DMS114 treated with DMSO at 0.1 percent for 48 hours (cell line): ENCODE measurements around the gene ZNF774.
A peak's percentile ranks its signal among the peaks of the same experiment; 100 is the strongest.
"Not testable (repeated sequence)": the region's sequence is repeated elsewhere in the genome, so short reads cannot be mapped to it uniquely, and the experiment has no call there.

Experiments
- DNase-seq: peaks from one replicate; lab custom pipeline; 2025; ENCODE audit not compliant: unreplicated experiment; lab: John Stamatoyannopoulos, UW

Gene ZNF774

DNA sequence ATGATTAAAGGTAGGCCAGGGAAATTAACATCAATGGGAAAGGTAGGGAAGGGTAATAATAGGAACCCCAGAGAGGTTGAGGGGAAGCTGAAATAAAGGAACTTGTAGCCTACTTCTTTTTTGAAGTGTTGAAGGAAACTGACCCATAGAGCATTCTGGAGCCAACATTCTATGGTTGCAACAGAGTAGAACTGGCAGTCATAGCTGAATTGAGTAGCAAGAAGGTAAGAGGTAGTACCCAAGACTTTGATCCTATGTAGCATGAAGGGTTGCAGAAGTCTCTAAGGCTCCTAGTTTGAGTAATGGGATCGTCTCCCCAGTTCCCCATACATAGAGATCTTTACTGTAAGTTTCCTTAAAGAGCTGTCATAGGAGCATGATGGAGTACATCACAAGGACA, 7.4 kb upstream of the ZNF774 start:
- DNase-seq: no peak

DNA sequence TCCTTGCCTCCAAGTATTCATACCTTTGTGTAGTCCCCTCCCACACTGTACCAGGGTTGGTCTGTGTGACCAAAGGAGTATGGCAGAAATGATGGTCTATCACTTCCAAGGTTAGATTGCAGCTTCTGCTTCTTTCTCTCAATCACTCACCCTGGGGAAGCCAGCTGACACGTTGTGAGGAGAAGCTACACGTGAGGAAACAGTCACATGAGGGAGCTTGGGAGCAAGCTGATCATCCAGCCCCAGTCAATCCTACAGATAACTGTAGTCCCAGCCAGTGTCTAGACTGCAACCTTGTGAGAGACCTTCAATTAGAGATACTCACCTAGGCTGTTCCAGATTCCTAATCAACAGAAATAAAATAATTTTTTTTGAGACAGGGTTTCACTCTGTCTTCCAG, 6.2 kb upstream of the ZNF774 start:
- DNase-seq: no peak

DNA sequence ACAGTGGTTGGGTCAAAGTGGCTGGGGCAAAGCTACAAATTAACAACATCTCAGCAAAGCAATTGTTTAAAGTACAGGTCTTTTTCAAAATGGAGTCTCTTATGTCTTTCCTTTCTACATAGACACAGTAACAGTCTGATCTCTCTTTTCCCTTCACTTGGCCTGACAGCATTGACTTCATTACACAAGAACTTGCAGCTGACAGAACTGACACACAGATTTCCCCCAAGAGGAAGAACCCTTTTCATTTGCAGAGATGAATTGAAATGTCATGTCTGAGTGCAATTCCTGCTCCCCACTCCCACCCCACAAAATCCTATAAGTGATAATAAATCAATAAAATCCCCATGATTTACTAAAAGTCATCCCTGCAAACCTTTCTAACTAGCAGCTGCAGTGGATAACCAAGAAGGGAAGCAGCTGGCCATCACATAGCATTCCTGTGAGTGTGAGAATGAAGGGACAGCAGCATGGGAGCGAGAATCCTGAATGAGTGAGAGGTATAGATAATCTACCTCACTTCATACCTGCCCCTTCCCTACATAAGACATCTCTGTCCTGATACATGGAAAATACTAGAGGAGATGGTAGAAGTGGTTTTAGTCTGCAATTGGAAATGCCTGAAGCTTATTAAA, 4.5 kb upstream of the ZNF774 start:
- not testable (repeated sequence) for DNase-seq

DNA sequence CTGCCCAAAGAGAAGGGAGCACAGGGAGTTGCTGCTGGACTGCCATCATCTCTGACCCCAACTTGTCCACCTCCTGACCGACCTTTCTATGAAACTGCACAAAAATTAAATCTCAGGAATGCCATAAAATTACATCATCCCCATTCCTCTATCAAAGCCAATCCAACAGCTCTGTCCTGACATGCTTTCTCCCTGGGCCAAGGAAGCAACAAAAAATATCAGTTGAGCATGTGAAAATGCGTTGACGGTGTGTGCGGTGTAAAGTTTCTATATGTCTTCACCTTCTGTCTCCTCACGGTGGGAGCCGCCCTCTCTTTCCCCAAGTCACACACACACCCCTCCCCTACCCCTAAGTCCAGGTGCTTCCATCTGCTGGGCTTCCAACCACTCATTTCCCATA, 3.6 kb upstream of the ZNF774 start:
- DNase-seq: no peak

DNA sequence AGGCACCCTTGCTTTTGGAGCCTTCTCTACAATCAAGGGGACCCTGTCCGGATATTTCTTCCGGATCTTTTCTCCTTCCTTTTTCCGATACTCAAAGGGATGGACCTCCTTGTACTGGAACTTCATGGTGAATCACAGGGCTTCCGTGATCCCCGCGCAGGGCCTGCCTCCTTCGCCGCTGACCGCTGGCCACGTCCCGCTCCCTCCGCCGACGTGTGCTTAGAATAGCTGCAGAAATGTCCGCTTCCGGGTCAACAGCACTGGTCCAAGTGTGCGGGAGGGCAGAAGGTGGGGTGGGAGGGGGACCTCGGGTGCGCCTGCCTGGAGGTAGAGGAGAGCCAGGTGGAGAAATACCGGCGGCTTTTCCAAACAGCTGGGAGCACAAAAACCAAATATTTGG, 3.0 kb upstream of the ZNF774 start:
- no peak for DNase-seq

DNA sequence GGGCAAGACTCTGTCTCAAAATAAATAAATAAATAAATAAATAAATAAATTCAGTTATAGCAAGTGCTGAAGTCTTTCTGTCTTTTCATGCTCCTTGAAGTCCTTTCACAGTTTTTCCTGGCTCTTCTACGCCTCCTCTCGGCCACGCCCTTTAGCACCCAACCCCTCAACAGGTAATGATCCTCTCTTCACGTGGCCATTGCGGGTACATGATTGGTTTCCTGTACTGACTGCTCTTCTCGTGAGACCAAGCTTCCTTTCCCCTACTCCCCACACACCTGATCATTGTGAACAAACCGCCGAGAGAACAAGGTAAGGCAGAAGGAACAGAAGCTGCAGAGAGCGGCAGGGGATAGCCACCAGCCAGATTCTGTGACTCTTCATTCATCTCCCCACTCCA, 2.3 kb upstream of the ZNF774 start:
- no peak for DNase-seq

DNA sequence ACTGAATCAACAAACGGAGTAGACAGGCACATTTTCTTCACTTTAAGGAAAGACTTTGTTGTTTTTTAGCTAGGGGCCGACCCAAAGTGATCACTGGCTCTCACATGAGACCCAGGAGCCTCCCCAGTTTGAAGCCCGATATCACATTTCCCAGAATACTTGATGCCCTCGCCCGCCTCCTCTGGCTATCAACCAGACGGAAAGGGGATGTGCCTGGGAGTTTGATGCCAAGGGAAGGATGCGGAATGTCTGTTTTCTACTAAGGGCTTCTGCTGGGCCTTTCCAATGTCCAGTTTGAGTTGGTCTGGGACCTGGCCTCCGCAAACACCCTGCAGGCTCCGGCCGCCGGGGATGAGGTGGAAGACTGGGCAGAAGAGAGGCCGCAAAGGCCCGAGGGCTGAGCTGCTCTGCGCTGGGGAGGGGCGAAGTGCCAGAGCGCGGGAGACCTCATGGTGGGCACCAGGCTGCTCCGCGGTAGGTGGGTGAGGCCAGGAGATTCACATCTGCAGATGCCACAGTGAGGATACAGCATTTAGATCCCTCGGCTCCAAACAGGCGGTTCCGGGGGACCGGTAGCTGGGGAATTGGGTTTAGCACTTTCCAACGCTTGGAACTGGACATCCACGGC, 491 bp upstream of the ZNF774 start:
- peak; percentile 41 for DNase-seq

DNA sequence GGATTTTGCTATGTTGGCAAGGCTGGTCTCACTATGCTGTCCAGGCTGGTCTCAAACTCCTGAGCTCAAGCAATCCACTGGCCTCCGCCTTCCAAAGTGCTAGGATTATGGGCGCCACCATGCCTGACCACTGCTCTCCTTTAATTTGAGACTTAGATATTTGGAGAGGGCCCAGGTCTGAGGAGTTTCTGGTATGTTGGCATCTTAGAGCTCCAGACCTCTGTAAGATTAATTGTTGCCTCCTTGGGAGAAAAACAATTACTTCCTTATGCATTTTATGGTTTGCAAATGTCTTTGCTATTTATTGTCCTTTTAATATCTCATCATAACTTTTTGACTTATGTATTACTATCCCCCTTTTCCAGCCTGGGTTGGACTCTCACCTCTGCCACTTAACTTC, 2.9 kb downstream of the ZNF774 start:
- no peak for DNase-seq

DNA sequence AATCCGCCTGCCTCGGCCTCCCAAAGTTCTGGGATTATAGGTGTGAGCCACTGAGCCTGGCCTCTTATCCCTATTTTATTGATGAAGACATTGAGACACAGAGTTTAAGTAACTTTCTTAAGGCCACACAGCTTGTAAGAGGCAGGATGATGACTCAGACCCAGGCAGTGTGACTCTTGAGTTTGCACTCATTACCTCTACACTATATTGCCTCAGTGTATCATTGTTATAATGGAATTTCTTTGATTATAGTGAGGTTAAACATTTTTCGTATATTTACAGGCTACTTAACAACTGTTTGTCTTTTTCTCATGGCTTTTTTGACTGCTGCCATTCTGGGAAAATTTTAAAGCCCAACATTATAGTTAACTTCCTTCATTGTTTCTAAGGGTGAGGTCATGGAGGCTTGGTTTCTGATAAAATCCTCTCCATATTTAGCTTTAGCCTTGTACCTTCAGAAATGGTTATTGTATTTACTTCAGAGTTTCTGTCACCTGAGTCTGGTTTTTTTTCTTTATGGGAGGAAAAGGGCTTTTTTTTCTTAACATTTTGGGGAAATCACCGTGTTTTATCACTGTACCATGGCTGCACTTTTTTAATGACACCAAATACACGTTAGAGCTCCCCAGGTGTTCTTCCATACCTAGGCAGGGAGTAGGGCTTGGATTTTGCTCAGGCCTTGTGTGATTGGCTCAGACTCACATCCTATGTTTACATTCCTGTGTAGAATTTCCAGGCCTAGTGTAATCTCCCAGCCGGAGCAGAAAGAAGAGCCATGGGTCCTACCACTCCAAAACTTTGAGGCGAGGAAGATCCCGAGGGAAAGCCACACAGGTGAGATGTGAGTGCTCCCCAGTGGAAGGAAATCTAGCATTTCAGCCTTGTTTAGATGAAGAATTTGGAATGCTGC, 6.3 kb downstream of the ZNF774 start:
- no peak for DNase-seq

DNA sequence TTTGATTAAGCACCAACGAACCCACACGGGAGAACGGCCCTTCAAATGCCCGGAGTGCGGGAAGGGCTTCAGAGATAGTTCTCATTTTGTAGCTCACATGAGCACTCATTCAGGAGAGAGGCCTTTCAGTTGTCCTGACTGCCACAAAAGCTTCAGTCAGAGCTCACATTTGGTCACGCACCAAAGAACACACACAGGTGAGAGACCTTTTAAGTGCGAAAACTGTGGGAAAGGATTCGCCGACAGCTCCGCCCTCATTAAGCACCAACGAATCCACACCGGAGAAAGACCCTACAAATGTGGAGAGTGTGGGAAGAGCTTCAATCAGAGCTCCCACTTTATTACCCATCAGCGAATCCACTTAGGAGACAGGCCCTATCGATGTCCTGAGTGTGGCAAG, 8.7 kb downstream of the ZNF774 start:
- DNase-seq: no peak

DNA sequence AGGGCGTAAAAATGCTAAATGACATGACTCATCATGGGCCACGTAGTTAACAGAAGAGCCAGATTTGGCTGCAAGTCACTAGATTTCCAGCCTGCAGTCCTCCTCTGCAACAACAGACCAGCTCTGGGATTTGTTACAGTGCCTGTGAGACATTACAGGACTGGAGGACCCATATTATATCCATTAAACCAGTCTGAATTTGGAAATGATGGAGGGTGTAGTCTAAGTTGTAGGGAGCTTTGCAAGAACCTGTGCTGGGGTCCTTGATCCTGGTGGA, 10.8 kb downstream of the ZNF774 start:
- no peak for DNase-seq

DNA sequence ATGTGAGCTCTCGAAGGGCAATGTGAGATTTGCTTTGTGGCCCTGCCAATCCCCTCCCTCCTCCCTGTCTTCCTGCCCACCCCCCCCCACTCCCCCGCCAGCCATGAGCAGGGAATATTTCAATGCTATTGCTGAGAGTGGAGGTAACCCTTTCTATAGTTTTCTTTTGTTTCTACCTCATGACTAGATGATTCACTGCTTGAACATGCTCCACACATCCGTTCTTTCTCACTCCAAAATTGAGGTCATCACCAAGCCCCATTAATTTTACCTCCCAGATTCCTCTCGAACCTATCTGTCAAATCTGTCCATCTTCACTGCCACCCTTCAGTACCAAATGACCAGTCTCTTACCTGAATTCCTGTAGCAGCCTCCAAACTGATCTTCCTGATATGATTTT, 12.2 kb downstream of the ZNF774 start:
- no peak for DNase-seq

DNA sequence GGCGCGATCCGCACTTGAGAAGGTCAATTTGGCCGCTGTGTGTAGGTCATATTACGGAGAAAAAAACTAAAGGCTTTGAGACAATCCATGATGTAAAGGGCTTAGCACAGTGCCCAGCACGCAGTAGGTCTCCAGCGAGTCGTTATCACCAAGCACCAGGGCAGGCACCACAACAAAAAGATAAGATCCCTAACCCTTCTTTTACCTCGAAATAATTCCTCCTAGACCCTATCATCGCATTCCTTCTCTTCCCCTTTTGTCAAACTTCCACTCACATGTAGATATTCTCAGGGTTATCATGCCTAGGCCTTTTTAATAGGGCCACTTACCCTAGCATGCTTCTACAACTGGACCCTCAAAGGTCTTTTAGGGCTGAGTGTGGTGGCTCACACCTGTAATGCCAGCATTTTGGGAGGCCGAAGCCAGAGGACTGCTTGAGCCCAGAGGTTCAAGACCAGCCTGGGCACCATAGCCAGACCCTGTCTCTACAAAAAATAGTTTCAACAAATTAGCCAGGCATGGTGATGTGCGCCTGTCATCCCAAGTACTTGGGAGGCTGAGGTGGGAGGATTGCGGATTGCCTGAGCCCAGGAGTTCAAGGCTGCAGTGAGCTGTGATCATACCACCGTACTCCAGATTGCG, 13.5 kb downstream of the ZNF774 start:
- DNase-seq: no peak

DNA sequence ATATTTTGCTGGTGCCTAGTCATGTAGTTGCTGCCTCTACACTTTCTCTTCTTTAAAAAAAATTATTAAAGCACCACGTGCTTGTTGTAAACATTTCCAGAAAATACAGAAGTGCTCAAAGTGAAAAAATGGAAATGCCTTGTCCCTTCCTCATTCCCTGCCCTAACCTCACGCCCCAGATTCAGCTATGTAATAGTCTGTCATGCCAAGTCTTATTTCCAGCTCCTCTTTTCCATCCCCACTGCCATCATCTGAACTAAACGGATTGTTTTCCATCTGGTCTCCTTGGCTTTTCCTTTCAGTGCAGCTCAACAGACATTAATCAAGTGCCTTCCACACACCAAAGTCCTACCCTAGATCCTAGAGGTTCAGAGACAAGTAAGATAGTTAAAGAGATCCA, 15.5 kb downstream of the ZNF774 start:
- no peak for DNase-seq

DNA sequence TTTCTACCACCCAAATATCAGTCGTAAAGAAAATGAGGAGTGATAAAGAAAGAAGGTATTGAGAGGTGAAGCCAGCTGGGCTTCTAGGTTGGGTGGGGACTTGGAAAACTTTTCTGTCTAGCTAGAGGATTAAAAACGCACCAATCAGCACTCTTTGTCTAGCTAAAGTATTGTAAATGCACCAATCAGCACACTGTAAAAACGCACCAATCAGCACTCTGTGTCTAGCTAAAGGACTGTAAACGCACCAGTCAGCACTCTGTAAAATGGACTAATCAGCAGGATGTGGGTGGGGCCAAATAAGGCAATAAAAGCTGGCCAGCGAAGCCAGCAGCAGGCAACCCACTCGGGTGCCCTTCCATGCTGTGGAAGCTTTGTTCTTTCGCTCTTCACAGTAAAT, 23.0 kb downstream of the ZNF774 start:
- DNase-seq: no peak

DNA sequence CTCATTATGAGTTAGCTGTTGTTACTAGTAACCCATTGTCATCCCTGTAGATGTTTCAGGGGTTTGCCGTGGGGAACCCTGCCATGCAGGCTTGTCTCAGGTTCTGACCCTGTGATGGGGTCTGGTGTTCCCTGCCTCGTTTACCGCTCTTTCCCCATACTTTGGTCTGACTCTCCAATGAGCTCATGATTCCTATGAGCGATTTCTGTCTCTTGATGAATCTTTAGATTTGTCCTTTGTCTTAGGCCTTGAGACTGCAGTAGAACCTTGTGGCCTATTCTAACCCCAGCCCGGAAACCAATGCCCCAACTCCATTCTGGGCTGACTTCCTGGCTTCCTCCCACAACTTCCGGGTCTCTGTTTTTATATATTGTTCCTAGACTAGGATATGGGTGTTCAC, 24.7 kb downstream of the ZNF774 start:
- no peak for DNase-seq

DNA sequence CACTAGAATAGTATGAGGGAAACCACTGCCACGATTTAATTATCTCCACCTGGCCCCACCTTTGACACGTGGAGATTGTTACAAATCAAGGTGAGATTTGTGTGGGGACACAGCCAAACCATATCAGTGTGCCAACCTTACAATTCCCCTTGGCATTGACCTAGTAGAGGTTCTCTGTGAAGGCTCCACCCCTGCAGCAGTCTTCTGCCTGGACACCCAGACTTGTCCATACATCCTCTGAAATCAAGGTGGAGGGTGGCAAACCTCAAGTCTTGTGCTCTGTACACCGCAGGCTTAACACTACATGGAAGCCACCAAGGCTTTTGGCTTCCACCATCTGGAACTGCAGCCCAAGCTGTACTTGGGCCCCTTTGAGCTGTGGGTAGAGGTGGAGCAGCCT, 27.2 kb downstream of the ZNF774 start:
- DNase-seq: no peak

DNA sequence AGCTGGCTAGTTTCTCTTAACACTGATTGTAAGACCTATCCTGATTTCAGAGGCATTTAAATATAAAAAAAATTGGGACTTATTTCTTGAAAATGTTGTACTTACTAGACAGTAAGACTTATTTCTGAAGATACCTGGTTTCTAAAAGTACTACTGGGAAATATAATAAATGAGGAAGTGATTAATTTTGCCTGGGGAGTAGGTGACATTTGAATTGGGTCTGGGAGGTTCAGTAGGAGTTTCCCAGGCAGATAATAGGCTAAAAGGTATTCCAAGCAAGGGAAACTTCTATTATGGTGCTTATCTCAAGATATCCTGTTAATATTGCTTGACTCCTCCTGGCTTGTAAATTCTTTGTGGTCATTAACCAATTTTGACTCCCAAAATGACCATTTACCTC, 29.4 kb downstream of the ZNF774 start:
- no peak for DNase-seq

DNA sequence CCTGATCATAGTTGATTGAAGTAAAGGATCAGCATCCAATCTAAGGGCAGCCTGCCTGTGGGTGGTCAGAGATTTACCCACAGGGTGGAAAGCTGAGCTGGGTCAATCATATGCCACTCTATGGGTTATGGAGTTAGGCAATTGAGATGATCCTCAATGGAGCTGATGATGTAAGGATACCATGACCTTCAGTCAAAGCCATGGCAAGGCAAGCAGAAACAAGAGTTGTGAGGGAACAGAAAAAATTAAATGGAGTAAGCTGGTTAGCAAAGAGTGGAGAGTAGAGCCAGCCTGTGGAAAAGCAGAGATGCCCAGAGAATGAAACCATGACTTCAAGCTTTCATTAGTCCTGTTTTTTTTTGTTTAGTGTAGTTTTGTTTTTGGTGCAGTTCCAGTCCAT, 30.2 kb downstream of the ZNF774 start:
- DNase-seq: no peak

DNA sequence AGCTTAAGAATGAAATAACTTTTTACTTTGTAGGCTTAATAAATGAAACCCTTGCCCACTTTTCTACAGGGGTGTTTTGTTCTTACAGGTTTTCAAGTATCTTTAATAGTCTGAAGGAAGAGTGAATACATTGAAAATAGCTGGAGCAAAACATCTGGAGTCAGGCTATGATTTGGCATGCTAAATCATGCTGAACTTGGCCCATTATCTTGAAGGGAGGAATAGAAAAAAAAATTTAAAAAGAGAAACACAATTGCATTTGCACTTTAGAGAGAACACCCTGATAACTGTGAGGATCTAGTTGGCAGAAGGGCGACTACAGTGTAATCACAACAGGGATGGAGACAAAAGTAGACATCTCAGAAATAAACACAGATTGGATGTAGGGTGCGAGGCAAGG, 34.1 kb downstream of the ZNF774 start:
- no peak for DNase-seq

DNA sequence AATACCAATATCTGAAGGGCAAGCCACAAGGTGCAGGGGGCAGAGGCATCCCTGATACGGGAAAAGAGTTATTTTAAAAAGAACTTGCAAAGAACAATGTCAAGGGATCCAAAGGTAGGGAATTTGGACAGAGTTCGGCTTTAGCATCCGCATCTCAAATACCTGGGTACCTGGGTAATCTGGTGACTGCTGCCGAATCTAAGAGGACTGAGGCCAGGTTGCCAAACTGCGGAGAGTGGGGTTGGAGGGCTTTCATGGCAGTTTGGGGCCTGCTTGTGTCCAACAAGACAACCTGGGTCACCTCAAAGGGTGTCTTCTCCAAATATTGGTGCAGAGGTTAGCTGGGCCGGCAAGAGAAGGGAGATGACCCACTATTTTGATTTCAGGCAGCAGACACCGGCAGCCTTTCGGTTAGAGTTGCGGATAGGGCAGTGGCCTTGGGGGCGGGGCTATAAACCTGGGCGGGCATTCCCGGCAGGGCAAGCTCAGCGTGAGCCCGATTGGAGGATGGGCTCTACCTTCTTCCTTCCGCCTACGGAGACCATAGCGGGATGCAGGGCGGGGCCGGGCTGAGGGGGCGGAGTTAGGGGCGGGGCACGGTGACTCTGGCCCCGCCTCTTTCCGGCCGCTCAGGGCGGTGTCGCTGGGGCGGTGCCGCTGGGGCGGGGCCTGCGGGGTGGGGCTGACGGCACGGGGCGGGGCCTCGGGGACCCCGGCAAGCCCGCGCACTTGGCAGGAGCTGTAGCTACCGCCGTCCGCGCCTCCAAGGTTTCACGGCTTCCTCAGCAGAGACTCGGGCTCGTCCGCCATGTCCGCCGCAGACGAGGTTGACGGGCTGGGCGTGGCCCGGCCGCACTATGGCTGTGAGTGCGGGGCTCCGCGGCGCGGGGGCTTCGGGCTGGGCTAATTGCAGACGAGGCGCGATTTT, 35.7 kb downstream of the ZNF774 start, which contains the start of gene IQGAP1:
IQGAP1 (plus strand) TSS at position 709 of the 928 bp plus-strand sequence; CDS start at position 809, 100 bp downstream.
- DNase-seq: peak; percentile 93
